NCI-H2081 treated with DMSO at 0.1 percent for 48 hours (cell line): ENCODE data around the gene TMEM129.

Experiments used
- DNase-seq: peaks from one replicate; lab custom pipeline; 2025; lab: John Stamatoyannopoulos, UW

The TMEM129 gene

GRCh38 chr4:1743551-1743950 is 22.4 kb upstream of the TMEM129 start:
- DNase-seq = no peak

GRCh38 chr4:1741208-1741607 is 20.1 kb upstream of the TMEM129 start:
- no peak for DNase-seq

GRCh38 chr4:1740021-1740545 is 19.0 kb upstream of the TMEM129 start:
- DNase-seq = no peak

- no peak for DNase-seq
Measured at GRCh38 chr4:1739358-1739757, 18.2 kb upstream of the TMEM129 start.

GRCh38 chr4:1738410-1738809 is 17.3 kb upstream of the TMEM129 start:
- no peak for DNase-seq

GRCh38 chr4:1737666-1738065 is 16.5 kb upstream of the TMEM129 start:
- no peak for DNase-seq

GRCh38 chr4:1736812-1737211 is 15.7 kb upstream of the TMEM129 start:
- no peak for DNase-seq

- DNase-seq = no peak
Measured at GRCh38 chr4:1735215-1735614, 14.1 kb upstream of the TMEM129 start.

GRCh38 chr4:1732911-1733310 is 11.8 kb upstream of the TMEM129 start:
- DNase-seq = no peak

- DNase-seq = no peak
Measured at GRCh38 chr4:1731180-1731579, 10.1 kb upstream of the TMEM129 start.

GRCh38 chr4:1730532-1731135 is 9.5 kb upstream of the TMEM129 start:
- no peak for DNase-seq

- no peak for DNase-seq
Measured at GRCh38 chr4:1728061-1728980, 7.2 kb upstream of the TMEM129 start.

- no peak for DNase-seq
Measured at GRCh38 chr4:1727117-1728031, 6.3 kb upstream of the TMEM129 start.

GRCh38 chr4:1726146-1726934 is 5.2 kb upstream of the TMEM129 start:
- peak; percentile 61 for DNase-seq

- no peak for DNase-seq
Measured at GRCh38 chr4:1725521-1725920, 4.4 kb upstream of the TMEM129 start.

- no peak for DNase-seq
Measured at GRCh38 chr4:1723131-1723801, 2.1 kb upstream of the TMEM129 start.

GRCh38 chr4:1722551-1723118 is 1.5 kb upstream of the TMEM129 start:
- no peak for DNase-seq

- no peak for DNase-seq
Measured at GRCh38 chr4:1721666-1722550, 785 bp upstream of the TMEM129 start.
